Esophagus muscularis mucosa (tissue), 4 donors: ENCODE results near the gene RUNDC1. TPM values are rescaled to one million over a fixed set of nuclear protein-coding genes. Genes with fewer than 3 reads are reported as not detected.

Experiments used
- DNase-seq: peaks from one replicate; pipeline ENCODE4 v3.0.0-alpha.2; 2017; ENCODE audit errors: extremely low spot score
- H3K27ac ChIP-seq, 4 donors: fragments of 200-600 bp; sonication (generic); replicated peaks in 1 of 4; 1 replicate in 3 of 4; 2 replicates in 1 of 4; pipeline ENCODE4 v1.5.1; 2016 to 2019; ENCODE audit warnings: mild to moderate bottlenecking in 1 of 4
- H3K27me3 ChIP-seq, 4 donors: fragments of 200-600 bp; sonication (generic); one replicate each; pipeline versions ENCODE4 v1.5.1 to v1.6.0; 2016 to 2019
- H3K36me3 ChIP-seq, 4 donors: fragments of 200-600 bp; sonication (generic); one replicate each; pipeline ENCODE4 v1.5.1; 2016 to 2019
- H3K4me1 ChIP-seq, 4 donors: fragments of 200-600 bp; sonication (generic); one replicate each; pipeline ENCODE4 v1.5.1; 2016 to 2019
- H3K4me3 ChIP-seq, 4 donors: fragments of 200-600 bp; sonication (generic); 1 replicate in 2 of 4; 2 replicates in 2 of 4; pipeline ENCODE4 v1.5.1; 2016 to 2019; ENCODE audit warnings: mild to moderate bottlenecking in 4 of 4, moderate library complexity in 1 of 4
- H3K9me3 ChIP-seq, 4 donors: fragments of 200-600 bp; sonication (generic); 1 replicate in 3 of 4; 2 replicates in 1 of 4; pipeline ENCODE4 v1.5.1; 2016 to 2019
- EP300 ChIP-seq: sonication (generic); formaldehyde crosslinking; IDR thresholded peaks from one replicate; pipeline ENCODE4 v1.6.1; 2017; ENCODE audit warnings: antibody characterized with exemption
- POLR2A ChIP-seq: fragments of 450-650 bp; IDR thresholded peaks from one replicate; pipeline ENCODE4 v1.6.1; 2017; ENCODE audit warnings: antibody characterized with exemption, moderate library complexity, mild to moderate bottlenecking, low read depth
- POLR2AphosphoS5 ChIP-seq, 2 donors: sonication (generic); formaldehyde crosslinking; IDR thresholded peaks; one replicate each; pipeline ENCODE4 v1.6.1; 2017; ENCODE audit warnings: antibody characterized with exemption in 2 of 2
- WGBS: methylation state at CpG from one replicate; pipeline ENCODE4 v1.1.5; 2018; 5-methylcytosine and 5-hydroxymethylcytosine counted together
- intact Hi-C: fragments of 100-400 bp; cut with DNase I; formaldehyde crosslinking; loops from one replicate; pipeline ENCODE4 v1.15.1; 2023
- total RNA-seq, 4 donors: library from RNA; depleted of rRNA; stranded (reverse); fragments of >200 nt; gene quantifications; one replicate each; pipeline versions ENCODE4 v1.1.0 to v1.2.1, GENCODE V29; 2016
- TF ChIP-seq, protein P1 (sequence below), 3 experiments: fragments of 200-600 bp in 2 of 3; fragments of 450-650 bp in 1 of 3; sonication (generic) in 2 of 3; IDR thresholded peaks; one replicate each; pipeline ENCODE4 v1.5.1; 2017 to 2019; ENCODE audit warnings: antibody characterized with exemption in 3 of 3, mild to moderate bottlenecking in 2 of 3, moderate library complexity in 1 of 3

Gene RUNDC1
- total RNA-seq, 4 donors from 2014 or later, result 13.3 to 19.1 (median 16.5) TPM

- WGBS, result 92% methylated on average over 1 of the region's 1 CpG
- Histone ChIP-seq H3K9me3 (no peaks in the 10 kb centered on the region), H3K4me1 (no peaks in the 10 kb centered on the region), H3K4me3 (no peak overlapping the region), H3K27me3 (no peaks in the 10 kb centered on the region), H3K36me3 (peaks cover 60 to 97% (median 95%) of the 10 kb centered on the region in 4 donors), H3K27ac (no peak overlapping the region)
- no peak for TF ChIP-seq EP300
- no peak for TF ChIP-seq POLR2AphosphoS5 (IDR thresholded peaks at IDR 0.05)
- TF ChIP-seq POLR2A, result no peak
- TF ChIP-seq, protein P1, sequence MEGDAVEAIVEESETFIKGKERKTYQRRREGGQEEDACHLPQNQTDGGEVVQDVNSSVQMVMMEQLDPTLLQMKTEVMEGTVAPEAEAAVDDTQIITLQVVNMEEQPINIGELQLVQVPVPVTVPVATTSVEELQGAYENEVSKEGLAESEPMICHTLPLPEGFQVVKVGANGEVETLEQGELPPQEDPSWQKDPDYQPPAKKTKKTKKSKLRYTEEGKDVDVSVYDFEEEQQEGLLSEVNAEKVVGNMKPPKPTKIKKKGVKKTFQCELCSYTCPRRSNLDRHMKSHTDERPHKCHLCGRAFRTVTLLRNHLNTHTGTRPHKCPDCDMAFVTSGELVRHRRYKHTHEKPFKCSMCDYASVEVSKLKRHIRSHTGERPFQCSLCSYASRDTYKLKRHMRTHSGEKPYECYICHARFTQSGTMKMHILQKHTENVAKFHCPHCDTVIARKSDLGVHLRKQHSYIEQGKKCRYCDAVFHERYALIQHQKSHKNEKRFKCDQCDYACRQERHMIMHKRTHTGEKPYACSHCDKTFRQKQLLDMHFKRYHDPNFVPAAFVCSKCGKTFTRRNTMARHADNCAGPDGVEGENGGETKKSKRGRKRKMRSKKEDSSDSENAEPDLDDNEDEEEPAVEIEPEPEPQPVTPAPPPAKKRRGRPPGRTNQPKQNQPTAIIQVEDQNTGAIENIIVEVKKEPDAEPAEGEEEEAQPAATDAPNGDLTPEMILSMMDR (IDR thresholded peaks at IDR 0.05), result no peak
- intact Hi-C loops, result no loop called here
- DNase-seq, result no peak
Measured at GRCh38 chr17:42953669-42954068, 26.7 kb upstream of the RUNDC1 start.

GRCh38 chr17:42964161-42964932 is 16.0 kb upstream of the RUNDC1 start, which contains the start of gene AARSD1:
AARSD1 (minus strand) TSS chr17:42964454; CDS start chr17:42964440, 14 bp downstream.
- Histone ChIP-seq H3K4me3 (peak within 1 kb of the TSS; percentile 64 to 73 (median 65)), H3K27ac (peak within 1 kb of the TSS; percentile 84 to 89 (median 86)), H3K4me1 (peaks cover 6 to 21% (median 18%) of the 10 kb centered on the region in 4 donors), H3K9me3 (no peaks in the 10 kb centered on the region), H3K27me3 (no peaks in the 10 kb centered on the region), H3K36me3 (peaks cover 29 to 37% (median 33%) of the 10 kb centered on the region in 4 donors)
- intact Hi-C loops, result no loop called here
- WGBS, result 1% methylated on average over 42 of the region's 43 CpGs
- TF ChIP-seq POLR2A, result peak; percentile 72
- TF ChIP-seq, protein P1 (IDR thresholded peaks at IDR 0.05), result peak in 1 of 3 experiments; percentile 30
- TF ChIP-seq EP300, result no peak
- peak; percentile 98 to 100 for TF ChIP-seq POLR2AphosphoS5 (IDR thresholded peaks at IDR 0.05)
- peak; percentile 94 for DNase-seq

- intact Hi-C loops, result no loop called here
- H3K36me3 ChIP-seq, result peaks cover 0 to 7% (median under 1%) of the 10 kb centered on the region in 4 donors
- no peak overlapping the region for H3K27ac ChIP-seq
- DNase-seq, result no peak
- H3K27me3 ChIP-seq, result no peaks in the 10 kb centered on the region
- TF ChIP-seq EP300 (no peak), POLR2A (no peak), POLR2AphosphoS5 (IDR thresholded peaks at IDR 0.05) (no peak)
- TF ChIP-seq, protein P1 (IDR thresholded peaks at IDR 0.05), result no peak
- WGBS, result 93% methylated on average over 1 of the region's 1 CpG
- H3K4me3 ChIP-seq, result no peak overlapping the region
- H3K9me3 ChIP-seq, result no peaks in the 10 kb centered on the region
- H3K4me1 ChIP-seq, result peaks cover 6 to 17% (median 15%) of the 10 kb centered on the region in 4 donors
Measured at GRCh38 chr17:42967925-42968324, 12.4 kb upstream of the RUNDC1 start.

DNA sequence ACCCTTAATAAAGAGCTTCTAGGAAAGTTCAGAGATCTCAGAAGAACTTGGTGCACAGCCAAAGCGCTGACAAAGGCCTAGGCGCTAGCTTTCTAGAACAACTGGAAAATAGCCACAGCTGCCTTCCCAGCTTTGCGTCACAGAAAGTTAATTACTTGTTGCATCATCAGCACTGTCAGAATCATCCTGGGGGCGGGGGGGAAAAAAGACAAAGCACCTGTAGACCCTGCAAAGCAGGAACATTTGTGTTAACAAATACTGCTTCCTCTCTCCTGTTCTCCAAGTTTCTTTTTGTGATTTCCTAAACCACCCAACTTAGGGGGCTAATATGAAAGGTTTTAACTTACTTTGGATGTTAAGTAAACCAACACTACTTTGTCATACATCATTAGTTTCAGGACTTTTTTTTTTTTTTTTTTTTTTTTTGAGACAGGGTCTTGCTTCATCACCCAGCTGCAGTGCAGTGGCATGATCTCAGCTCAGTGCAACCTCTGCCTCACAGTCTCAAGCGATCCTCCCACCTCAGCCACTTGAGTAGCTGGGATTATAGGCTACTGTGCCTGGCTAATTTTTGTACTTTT is 11.3 kb upstream of the RUNDC1 start:
- Histone ChIP-seq H3K4me1 (peaks cover 0 to 5% (median 4%) of the 10 kb centered on the region in 4 donors), H3K27me3 (no peaks in the 10 kb centered on the region), H3K27ac (no peak overlapping the region), H3K4me3 (no peak overlapping the region), H3K9me3 (no peaks in the 10 kb centered on the region), H3K36me3 (peaks cover 0 to 7% (median 0%) of the 10 kb centered on the region in 4 donors)
- intact Hi-C loops, result no loop called here
- WGBS, result 54% methylated on average over 5 of the region's 5 CpGs
- no peak for DNase-seq
- TF ChIP-seq POLR2AphosphoS5 (IDR thresholded peaks at IDR 0.05) (no peak), EP300 (no peak), POLR2A (no peak)
- TF ChIP-seq, protein P1 (IDR thresholded peaks at IDR 0.05), result no peak
